WTC11 (cell line): ENCODE data around the gene SLC1A7. TPM values are rescaled to one million over a fixed set of nuclear protein-coding genes. Genes with fewer than 3 reads are reported as not detected.

Experiments
- ATAC-seq: fragments of 200-7000 bp; cut with Tn5 transposase; 2 replicates; pipeline ENCODE4 v1.10.0; 2021; ENCODE audit warnings: mild to moderate bottlenecking, moderate library complexity
- CTCF ChIA-PET: fragments of 300-600 bp; sonication (Branson Sonifier 250); formaldehyde crosslinking; loops from one replicate; lab custom pipeline; 2021; ENCODE audit warnings: antibody characterized with exemption; lab: Charles Lee
- POLR2A ChIA-PET: fragments of 350-600 bp; sonication (Branson Sonifier 250); formaldehyde crosslinking; loops from one replicate; lab custom pipeline; 2021; ENCODE audit warnings: antibody characterized with exemption; lab: Charles Lee
- DNase-seq: peaks from one replicate; pipeline ENCODE4 v3.0.0; 2021; ENCODE audit warnings: low spot score
- H3K27ac Mint-ChIP-seq: 2 replicates; pipeline ENCODE4 v1.8.0; 2021; ENCODE audit warnings: mixed read lengths
- H3K27me3 Mint-ChIP-seq: 2 replicates; pipeline ENCODE4 v1.8.0; 2021; ENCODE audit warnings: low read depth, mild to moderate bottlenecking, moderate library complexity, mixed read lengths
- H3K36me3 Mint-ChIP-seq: 2 replicates; pipeline ENCODE4 v1.8.0; 2021; ENCODE audit warnings: mixed read lengths
- H3K4me1 Mint-ChIP-seq: 2 replicates; pipeline ENCODE4 v1.8.0; 2022; ENCODE audit warnings: mixed read lengths
- H3K4me3 Mint-ChIP-seq: 2 replicates; pipeline ENCODE4 v1.8.0; 2021; ENCODE audit warnings: mild to moderate bottlenecking, moderate library complexity, mixed read lengths
- H3K9me3 Mint-ChIP-seq: 2 replicates; pipeline ENCODE4 v1.8.0; 2021; ENCODE audit warnings: mixed read lengths
- CBFB ChIP-seq: sonication (generic); formaldehyde crosslinking; IDR thresholded peaks from 2 replicates; pipeline ENCODE4 v1.8.1; 2022; ENCODE audit warnings: mild to moderate bottlenecking, low read depth, missing genetic modification reagents
- HMGA2 ChIP-seq: fragments of 250-450 bp; sonication (Bioruptor Pico); IDR thresholded peaks from 2 replicates; pipeline ENCODE4 v1.4.0; 2021; ENCODE audit warnings: mild to moderate bottlenecking, moderate library complexity
- JUN ChIP-seq: sonication (generic); formaldehyde crosslinking; IDR thresholded peaks from 2 replicates; pipeline ENCODE4 v1.8.0; 2023; ENCODE audit warnings: mild to moderate bottlenecking, missing genetic modification reagents
- NFATC4 ChIP-seq: fragments of 250-450 bp; sonication (Bioruptor Pico); IDR thresholded peaks from 2 replicates; pipeline ENCODE4 v1.9.0; 2021; ENCODE audit warnings: mild to moderate bottlenecking
- NR3C1 ChIP-seq: sonication (generic); formaldehyde crosslinking; conservative IDR thresholded peaks from 2 replicates; pipeline ENCODE4 v1.8.1; 2023; ENCODE audit warnings: low read depth, mild to moderate bottlenecking, missing genetic modification reagents
- OVOL2 ChIP-seq: fragments of 250-450 bp; sonication (Bioruptor Pico); IDR thresholded peaks from 2 replicates; pipeline ENCODE4 v1.9.0; 2021; ENCODE audit warnings: mild to moderate bottlenecking, borderline replicate concordance
- RORB ChIP-seq: fragments of 250-450 bp; sonication (Bioruptor Pico); IDR thresholded peaks from 2 replicates; pipeline ENCODE4 v1.9.0; 2021; ENCODE audit warnings: mild to moderate bottlenecking
- SP1 ChIP-seq: sonication (generic); formaldehyde crosslinking; conservative IDR thresholded peaks from 2 replicates; pipeline ENCODE4 v1.8.1; 2022; ENCODE audit warnings: missing genetic modification reagents
- TCF7 ChIP-seq: sonication (generic); formaldehyde crosslinking; IDR thresholded peaks from 2 replicates; pipeline ENCODE4 v1.8.0; 2022; ENCODE audit warnings: mild to moderate bottlenecking, low read depth, missing genetic modification reagents, moderate library complexity
- ZNF219 ChIP-seq: sonication (generic); formaldehyde crosslinking; IDR thresholded peaks from 2 replicates; pipeline ENCODE4 v1.8.0; 2023; ENCODE audit warnings: missing genetic modification reagents, mild to moderate bottlenecking, borderline replicate concordance
- ZNF317 ChIP-seq: sonication (generic); formaldehyde crosslinking; IDR thresholded peaks from 2 replicates; pipeline ENCODE4 v1.8.1; 2023; ENCODE audit warnings: low read depth, mild to moderate bottlenecking, moderate library complexity, missing genetic modification reagents, borderline replicate concordance
- ZNF396 ChIP-seq: fragments of 250-450 bp; sonication (Bioruptor Pico); IDR thresholded peaks from 2 replicates; pipeline ENCODE4 v1.8.0; 2021; ENCODE audit warnings: mild to moderate bottlenecking, moderate library complexity, borderline replicate concordance
- ZNF671 ChIP-seq: fragments of 250-450 bp; sonication (Bioruptor Pico); IDR thresholded peaks from 2 replicates; pipeline ENCODE4 v1.8.0; 2021; ENCODE audit warnings: mild to moderate bottlenecking
- total RNA-seq: library from RNA; stranded (reverse); gene quantifications from 3 replicates; pipeline ENCODE4 v1.2.3, GENCODE V29; 2021
- TF ChIP-seq, protein P1 (sequence below): sonication (generic); formaldehyde crosslinking; IDR thresholded peaks from 2 replicates; pipeline ENCODE4 v1.8.1; 2022; ENCODE audit warnings: missing genetic modification reagents, borderline replicate concordance
- TF ChIP-seq, protein P2 (sequence below): sonication (generic); formaldehyde crosslinking; IDR thresholded peaks from 2 replicates; pipeline ENCODE4 v1.8.0; 2023; ENCODE audit warnings: missing genetic modification reagents, mild to moderate bottlenecking, borderline replicate concordance
- TF ChIP-seq, protein P3 (sequence below): fragments of 250-450 bp; sonication (Bioruptor Pico); conservative IDR thresholded peaks from 2 replicates; pipeline ENCODE4 v1.9.0; 2021; ENCODE audit warnings: mild to moderate bottlenecking
- TF ChIP-seq, protein P4 (sequence below): sonication (generic); formaldehyde crosslinking; IDR thresholded peaks from 2 replicates; pipeline ENCODE4 v1.8.1; 2023; ENCODE audit warnings: mild to moderate bottlenecking, moderate library complexity, missing genetic modification reagents

Gene SLC1A7
- total RNA-seq, 1 experiment from 2014 or later: not detected

DNA sequence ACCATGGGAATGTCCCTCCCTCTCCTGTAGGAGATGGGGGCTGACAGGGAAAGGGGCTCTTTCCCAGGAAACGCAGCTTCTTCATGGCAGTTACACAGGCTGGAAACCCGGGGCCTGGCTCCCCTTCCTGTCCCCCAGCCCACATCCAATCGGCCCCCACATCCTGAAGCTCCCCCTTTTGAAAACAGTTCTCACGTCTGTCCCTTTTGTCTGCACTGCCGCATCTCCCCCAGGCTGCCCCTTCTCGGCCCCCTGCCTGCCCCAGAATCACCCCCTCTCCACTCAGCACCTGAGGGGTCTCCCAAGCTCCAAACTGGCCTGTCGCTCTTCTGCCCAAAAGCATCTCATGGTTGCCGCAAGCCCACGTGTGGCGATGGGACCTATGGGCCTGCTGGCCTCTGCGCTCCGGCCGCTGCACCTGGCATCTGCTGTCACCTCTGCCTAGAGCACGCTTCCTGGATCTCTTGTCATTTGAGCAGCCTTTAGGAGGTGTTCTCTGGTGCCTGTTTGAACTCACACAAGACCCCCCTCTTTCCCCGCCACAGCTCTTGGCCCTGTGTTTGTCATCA lies 867 bp downstream of the SLC1A7 start (continued):
- TF ChIP-seq, protein P1, sequence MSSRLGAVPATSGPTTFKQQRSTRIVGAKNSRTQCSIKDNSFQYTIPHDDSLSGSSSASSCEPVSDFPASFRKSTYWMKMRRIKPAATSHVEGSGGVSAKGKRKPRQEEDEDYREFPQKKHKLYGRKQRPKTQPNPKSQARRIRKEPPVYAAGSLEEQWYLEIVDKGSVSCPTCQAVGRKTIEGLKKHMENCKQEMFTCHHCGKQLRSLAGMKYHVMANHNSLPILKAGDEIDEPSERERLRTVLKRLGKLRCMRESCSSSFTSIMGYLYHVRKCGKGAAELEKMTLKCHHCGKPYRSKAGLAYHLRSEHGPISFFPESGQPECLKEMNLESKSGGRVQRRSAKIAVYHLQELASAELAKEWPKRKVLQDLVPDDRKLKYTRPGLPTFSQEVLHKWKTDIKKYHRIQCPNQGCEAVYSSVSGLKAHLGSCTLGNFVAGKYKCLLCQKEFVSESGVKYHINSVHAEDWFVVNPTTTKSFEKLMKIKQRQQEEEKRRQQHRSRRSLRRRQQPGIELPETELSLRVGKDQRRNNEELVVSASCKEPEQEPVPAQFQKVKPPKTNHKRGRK: no peak
- no peak for TF ChIP-seq ZNF317 (CRISPR knock-in tag)
- no peak for TF ChIP-seq JUN (CRISPR knock-in tag)
- TF ChIP-seq, protein P2, sequence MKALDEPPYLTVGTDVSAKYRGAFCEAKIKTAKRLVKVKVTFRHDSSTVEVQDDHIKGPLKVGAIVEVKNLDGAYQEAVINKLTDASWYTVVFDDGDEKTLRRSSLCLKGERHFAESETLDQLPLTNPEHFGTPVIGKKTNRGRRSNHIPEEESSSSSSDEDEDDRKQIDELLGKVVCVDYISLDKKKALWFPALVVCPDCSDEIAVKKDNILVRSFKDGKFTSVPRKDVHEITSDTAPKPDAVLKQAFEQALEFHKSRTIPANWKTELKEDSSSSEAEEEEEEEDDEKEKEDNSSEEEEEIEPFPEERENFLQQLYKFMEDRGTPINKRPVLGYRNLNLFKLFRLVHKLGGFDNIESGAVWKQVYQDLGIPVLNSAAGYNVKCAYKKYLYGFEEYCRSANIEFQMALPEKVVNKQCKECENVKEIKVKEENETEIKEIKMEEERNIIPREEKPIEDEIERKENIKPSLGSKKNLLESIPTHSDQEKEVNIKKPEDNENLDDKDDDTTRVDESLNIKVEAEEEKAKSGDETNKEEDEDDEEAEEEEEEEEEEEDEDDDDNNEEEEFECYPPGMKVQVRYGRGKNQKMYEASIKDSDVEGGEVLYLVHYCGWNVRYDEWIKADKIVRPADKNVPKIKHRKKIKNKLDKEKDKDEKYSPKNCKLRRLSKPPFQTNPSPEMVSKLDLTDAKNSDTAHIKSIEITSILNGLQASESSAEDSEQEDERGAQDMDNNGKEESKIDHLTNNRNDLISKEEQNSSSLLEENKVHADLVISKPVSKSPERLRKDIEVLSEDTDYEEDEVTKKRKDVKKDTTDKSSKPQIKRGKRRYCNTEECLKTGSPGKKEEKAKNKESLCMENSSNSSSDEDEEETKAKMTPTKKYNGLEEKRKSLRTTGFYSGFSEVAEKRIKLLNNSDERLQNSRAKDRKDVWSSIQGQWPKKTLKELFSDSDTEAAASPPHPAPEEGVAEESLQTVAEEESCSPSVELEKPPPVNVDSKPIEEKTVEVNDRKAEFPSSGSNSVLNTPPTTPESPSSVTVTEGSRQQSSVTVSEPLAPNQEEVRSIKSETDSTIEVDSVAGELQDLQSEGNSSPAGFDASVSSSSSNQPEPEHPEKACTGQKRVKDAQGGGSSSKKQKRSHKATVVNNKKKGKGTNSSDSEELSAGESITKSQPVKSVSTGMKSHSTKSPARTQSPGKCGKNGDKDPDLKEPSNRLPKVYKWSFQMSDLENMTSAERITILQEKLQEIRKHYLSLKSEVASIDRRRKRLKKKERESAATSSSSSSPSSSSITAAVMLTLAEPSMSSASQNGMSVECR (CRISPR knock-in tag): no peak

DNA sequence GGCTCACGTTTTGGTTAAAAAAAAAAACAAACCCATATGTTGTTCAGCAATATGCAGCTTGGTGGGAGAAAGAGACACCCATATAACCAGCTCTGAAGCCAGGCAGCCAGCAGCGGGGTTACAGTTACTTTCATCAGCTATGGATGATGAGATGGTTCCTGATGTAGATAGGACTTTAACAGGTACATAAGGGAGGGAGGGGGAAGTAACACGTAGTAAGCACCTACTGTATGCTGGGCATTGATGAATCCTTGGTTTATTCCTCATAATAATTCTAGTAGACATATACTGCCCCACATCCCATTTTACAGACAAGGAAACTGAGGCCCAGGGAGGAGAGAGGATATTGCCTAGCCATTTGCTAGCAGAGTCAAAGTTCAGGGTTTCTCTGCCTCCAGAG lies 2.0 kb downstream of the SLC1A7 start:
- Mint-ChIP-seq H3K27ac (no peak overlapping the region), H3K4me3 (no peak overlapping the region), H3K36me3 (peaks cover 15% of the 10 kb centered on the region), H3K27me3 (no peaks in the 10 kb centered on the region; the same call in 1 of the 2 replicates), H3K9me3 (peaks cover 19% of the 10 kb centered on the region), H3K4me1 (0 out of 2 replicates have a peak, but pooled peaks cover 7% of the 10 kb centered on the region)
- no peak for ATAC-seq
- ChIA-PET POLR2A (interaction anchor here (0.6 kb wide), 1 partner anchor 643 kb away, joined by 4 read pairs; no protein-coding TSS in a partner anchor), CTCF (interaction anchor here (1.4 kb wide), 1 partner anchor 18 kb away, joined by 3 read pairs; no protein-coding TSS in a partner anchor)
- DNase-seq: no peak
- TF ChIP-seq OVOL2 (CRISPR knock-in tag): no peak
- TF ChIP-seq ZNF671: no peak
- no peak for TF ChIP-seq HMGA2 (CRISPR knock-in tag)
- TF ChIP-seq NR3C1 (CRISPR knock-in tag): no peak
- no peak for TF ChIP-seq CBFB
- no peak for TF ChIP-seq NFATC4 (CRISPR knock-in tag)
- TF ChIP-seq TCF7 (CRISPR knock-in tag): no peak
- TF ChIP-seq SP1: no peak
- TF ChIP-seq RORB (CRISPR knock-in tag): no peak
- TF ChIP-seq, protein P3, sequence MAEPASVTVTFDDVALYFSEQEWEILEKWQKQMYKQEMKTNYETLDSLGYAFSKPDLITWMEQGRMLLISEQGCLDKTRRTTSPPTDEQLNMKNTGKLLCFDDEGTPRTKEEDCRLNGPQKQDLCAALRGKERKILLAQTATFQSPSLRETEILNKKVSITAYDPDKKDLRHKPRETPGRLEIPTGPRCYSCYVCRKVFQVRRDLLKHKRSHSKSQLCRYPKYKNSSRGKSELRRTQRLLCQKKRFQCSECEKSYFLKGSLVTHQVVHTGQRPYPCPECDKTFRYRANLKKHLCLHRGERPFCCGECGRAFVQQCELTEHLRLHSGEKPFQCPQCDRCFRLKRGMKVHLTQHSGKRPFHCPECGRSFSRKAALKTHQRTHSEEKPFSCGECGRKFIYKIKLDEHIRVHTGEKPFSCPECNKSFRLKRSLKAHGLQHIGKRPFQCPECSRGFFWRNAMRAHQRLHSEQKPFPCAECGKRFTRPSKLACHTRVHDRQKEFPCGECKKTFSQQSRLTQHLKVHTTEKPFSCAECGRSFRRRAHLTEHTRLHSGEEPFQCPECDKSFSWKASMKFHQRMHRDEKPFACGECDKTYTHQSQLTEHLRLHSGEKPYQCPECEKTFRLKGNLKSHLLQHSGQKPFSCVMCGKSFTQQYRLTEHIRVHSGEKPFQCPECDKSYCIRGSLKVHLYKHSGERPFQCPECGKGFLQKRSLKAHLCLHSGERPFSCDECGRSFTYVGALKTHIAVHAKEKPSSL (CRISPR knock-in tag): no peak
- TF ChIP-seq, protein P2 (CRISPR knock-in tag): no peak
- TF ChIP-seq ZNF219 (CRISPR knock-in tag): no peak
- no peak for TF ChIP-seq ZNF396 (CRISPR knock-in tag)
- TF ChIP-seq, protein P4, sequence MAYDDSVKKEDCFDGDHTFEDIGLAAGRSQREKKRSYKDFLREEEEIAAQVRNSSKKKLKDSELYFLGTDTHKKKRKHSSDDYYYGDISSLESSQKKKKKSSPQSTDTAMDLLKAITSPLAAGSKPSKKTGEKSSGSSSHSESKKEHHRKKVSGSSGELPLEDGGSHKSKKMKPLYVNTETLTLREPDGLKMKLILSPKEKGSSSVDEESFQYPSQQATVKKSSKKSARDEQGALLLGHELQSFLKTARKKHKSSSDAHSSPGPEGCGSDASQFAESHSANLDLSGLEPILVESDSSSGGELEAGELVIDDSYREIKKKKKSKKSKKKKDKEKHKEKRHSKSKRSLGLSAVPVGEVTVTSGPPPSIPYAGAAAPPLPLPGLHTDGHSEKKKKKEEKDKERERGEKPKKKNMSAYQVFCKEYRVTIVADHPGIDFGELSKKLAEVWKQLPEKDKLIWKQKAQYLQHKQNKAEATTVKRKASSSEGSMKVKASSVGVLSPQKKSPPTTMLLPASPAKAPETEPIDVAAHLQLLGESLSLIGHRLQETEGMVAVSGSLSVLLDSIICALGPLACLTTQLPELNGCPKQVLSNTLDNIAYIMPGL (CRISPR knock-in tag): no peak
